Endodermal cell (in vitro differentiated cells): ENCODE measurements around the gene ARHGAP26. TPM values are rescaled to one million over a fixed set of nuclear protein-coding genes. Genes with fewer than 3 reads are reported as not detected.

Experiments used
- DNase-seq: peaks from one replicate; pipeline ENCODE4 v3.0.0-alpha.2; 2017
- H3K27ac ChIP-seq: 2 replicates; pipeline ENCODE4 v1.5.1; 2013; ENCODE audit warnings: mild to moderate bottlenecking, low read depth, low read length, moderate library complexity
- H3K27me3 ChIP-seq: 2 replicates; pipeline ENCODE4 v1.6.1; 2013; ENCODE audit warnings: mild to moderate bottlenecking, low read length, moderate library complexity; ENCODE audit not compliant: insufficient read depth, control insufficient read depth, poor library complexity, severe bottlenecking
- H3K36me3 ChIP-seq: 2 replicates; pipeline ENCODE4 v1.7.0; 2013; ENCODE audit warnings: mild to moderate bottlenecking, low read length, moderate library complexity; ENCODE audit not compliant: control insufficient read depth, insufficient read depth
- H3K4me1 ChIP-seq: one replicate; pipeline ENCODE4 v1.7.0; 2013; ENCODE audit warnings: low read length; ENCODE audit not compliant: control insufficient read depth, insufficient read depth
- H3K4me3 ChIP-seq: 2 replicates; pipeline ENCODE4 v1.5.1; 2013; ENCODE audit warnings: mild to moderate bottlenecking, low read length, moderate library complexity
- H3K9ac ChIP-seq: 2 replicates; pipeline ENCODE4 v1.6.1; 2013; ENCODE audit warnings: mild to moderate bottlenecking, low read length, moderate library complexity; ENCODE audit not compliant: poor library complexity, severe bottlenecking; ENCODE audit errors: extremely low read depth
- H3K9me3 ChIP-seq: 2 replicates; pipeline ENCODE4 v1.6.1; 2013; ENCODE audit warnings: mild to moderate bottlenecking, low read length, moderate library complexity; ENCODE audit not compliant: control insufficient read depth
- H3K27ac Mint-ChIP-seq: 2 replicates; pipeline ENCODE4 v1.8.0; 2020; ENCODE audit warnings: mixed read lengths
- H3K27me3 Mint-ChIP-seq: 2 replicates; pipeline ENCODE4 v1.8.0; 2021; ENCODE audit warnings: mild to moderate bottlenecking, mixed read lengths; ENCODE audit not compliant: insufficient read depth
- H3K36me3 Mint-ChIP-seq: 2 replicates; pipeline ENCODE4 v1.8.0; 2020; ENCODE audit warnings: low read depth, mixed read lengths
- H3K4me1 Mint-ChIP-seq: 2 replicates; pipeline ENCODE4 v1.8.0; 2020; ENCODE audit warnings: mixed read lengths
- H3K4me3 Mint-ChIP-seq: 2 replicates; pipeline ENCODE4 v1.8.0; 2020; ENCODE audit warnings: mild to moderate bottlenecking, moderate library complexity, mixed read lengths
- H3K9me3 Mint-ChIP-seq: 2 replicates; pipeline ENCODE4 v1.8.0; 2020; ENCODE audit warnings: mild to moderate bottlenecking, mixed read lengths
- WGBS, 2 experiments: methylation state at CpG; one replicate each; pipeline versions ENCODE4 v1.1.5 to v1.1.7; 2013; ENCODE audit warnings: missing lambda C conversion rate in 2 of 2, mixed read lengths in 1 of 2; ENCODE audit not compliant: insufficient coverage in 1 of 2, insufficient read length in 1 of 2; 5-methylcytosine and 5-hydroxymethylcytosine counted together
- total RNA-seq, 2 donors: library from RNA; stranded (reverse); fragmentation: NEBNext Ultra II Directional in 1 of 2; extraction: Animal tissue kit (Norgen Biotek cat#: 25700) in 1 of 2; gene quantifications; 2 replicates in 1 of 2; 3 replicates in 1 of 2; pipeline ENCODE4 v1.2.1, GENCODE V29; 2021
- TF ChIP-seq, protein P1 (sequence below): fragments of 200-600 bp; sonication (generic); conservative IDR thresholded peaks from 2 replicates; pipeline ENCODE4 v1.5.0; 2021; ENCODE audit warnings: antibody characterized with exemption, mild to moderate bottlenecking

Gene ARHGAP26
- total RNA-seq, 2 donors from 2014 or later = 49.2 to 60.5 TPM

DNA sequence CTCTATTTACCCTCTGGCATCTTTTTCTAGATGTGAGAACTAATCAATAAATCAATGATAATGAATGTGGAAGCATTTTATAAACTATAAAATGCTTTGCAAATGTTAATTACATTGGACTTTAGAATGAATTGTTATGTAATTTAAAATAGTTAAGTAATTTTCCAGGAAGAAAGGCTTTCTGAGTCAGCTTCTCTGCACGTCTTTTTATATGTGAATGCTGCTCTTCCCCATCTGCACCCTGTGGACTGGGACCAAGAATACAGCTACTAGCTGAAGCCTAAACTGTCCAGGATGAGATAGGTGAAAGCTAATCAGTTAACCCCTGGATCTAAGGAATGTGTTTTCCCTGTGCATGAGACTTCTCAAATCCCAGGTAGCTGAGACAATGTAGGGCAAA lies 340.4 kb downstream of the ARHGAP26 start:
- no peak overlapping the region for H3K27ac ChIP-seq
- peaks cover 33% of the 10 kb centered on the region for H3K4me1 Mint-ChIP-seq
- H3K9me3 ChIP-seq = no peaks in the 10 kb centered on the region
- DNase-seq = no peak
- TF ChIP-seq, protein P1, sequence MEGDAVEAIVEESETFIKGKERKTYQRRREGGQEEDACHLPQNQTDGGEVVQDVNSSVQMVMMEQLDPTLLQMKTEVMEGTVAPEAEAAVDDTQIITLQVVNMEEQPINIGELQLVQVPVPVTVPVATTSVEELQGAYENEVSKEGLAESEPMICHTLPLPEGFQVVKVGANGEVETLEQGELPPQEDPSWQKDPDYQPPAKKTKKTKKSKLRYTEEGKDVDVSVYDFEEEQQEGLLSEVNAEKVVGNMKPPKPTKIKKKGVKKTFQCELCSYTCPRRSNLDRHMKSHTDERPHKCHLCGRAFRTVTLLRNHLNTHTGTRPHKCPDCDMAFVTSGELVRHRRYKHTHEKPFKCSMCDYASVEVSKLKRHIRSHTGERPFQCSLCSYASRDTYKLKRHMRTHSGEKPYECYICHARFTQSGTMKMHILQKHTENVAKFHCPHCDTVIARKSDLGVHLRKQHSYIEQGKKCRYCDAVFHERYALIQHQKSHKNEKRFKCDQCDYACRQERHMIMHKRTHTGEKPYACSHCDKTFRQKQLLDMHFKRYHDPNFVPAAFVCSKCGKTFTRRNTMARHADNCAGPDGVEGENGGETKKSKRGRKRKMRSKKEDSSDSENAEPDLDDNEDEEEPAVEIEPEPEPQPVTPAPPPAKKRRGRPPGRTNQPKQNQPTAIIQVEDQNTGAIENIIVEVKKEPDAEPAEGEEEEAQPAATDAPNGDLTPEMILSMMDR = no peak
- H3K4me1 ChIP-seq = peaks cover 14% of the 10 kb centered on the region
- H3K36me3 ChIP-seq = no peaks in the 10 kb centered on the region
- H3K36me3 Mint-ChIP-seq = no peaks in the 10 kb centered on the region
- WGBS, 2 experiments = 56 to 72% methylated on average over 1 of the region's 1 CpG
- no peak overlapping the region for H3K4me3 Mint-ChIP-seq
- no peak overlapping the region for H3K9ac ChIP-seq
- H3K27ac Mint-ChIP-seq = peak overlapping the region; percentile 15
- peak overlapping the region; percentile 43 for H3K4me3 ChIP-seq
- H3K27me3 Mint-ChIP-seq = no peaks in the 10 kb centered on the region
- no peaks in the 10 kb centered on the region for H3K27me3 ChIP-seq
- H3K9me3 Mint-ChIP-seq = no peaks in the 10 kb centered on the region

DNA sequence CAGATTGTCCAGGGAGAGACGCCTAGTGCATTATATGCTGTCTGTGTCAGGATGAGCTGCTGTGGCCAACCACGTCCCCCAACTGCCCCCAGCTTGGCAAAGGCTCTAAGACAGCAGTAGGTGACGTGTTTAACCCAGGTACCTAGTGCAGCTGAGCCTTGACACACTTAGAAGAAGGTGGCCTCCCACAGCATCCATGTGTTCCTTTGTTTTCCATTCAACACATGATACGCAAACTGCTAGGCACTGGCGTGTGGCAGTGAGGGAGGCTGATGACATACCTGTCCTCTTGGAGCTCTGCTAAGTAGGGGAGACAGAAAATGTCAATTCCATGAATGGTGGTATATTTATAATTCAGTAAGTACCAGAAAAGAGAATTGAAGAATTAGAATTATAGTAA lies 341.6 kb downstream of the ARHGAP26 start:
- H3K27ac Mint-ChIP-seq = no peak overlapping the region

DNA sequence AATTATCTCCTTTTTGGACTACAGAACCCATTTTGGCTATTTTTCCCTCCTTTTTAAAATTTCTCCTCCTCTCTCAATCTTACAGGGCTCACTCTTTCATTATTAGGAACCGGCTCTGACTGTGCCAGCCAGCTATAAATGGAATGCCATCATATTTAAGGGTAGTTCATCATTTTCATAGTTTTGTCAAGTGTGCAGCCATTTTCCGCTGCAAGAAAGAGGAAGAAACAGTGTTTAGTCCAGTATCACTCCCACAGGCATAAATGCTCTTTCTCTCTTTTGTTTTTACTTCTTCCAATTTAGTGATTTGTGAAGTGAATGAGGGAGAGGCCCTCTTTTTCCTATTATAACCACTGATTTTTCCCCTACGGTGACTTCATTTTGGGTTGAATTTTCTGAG lies 343.3 kb downstream of the ARHGAP26 start:
- H3K4me1 Mint-ChIP-seq = peaks cover 28% of the 10 kb centered on the region
- no peaks in the 10 kb centered on the region for H3K27me3 ChIP-seq
- no peak overlapping the region for H3K27ac Mint-ChIP-seq
- H3K9me3 Mint-ChIP-seq = no peaks in the 10 kb centered on the region
- no peaks in the 10 kb centered on the region for H3K36me3 Mint-ChIP-seq
- WGBS, 2 experiments = 80 to 97% methylated on average over 1 to 3 of the region's 3 CpGs
- TF ChIP-seq, protein P1 = no peak
- H3K27me3 Mint-ChIP-seq = no peaks in the 10 kb centered on the region
- no peak overlapping the region for H3K27ac ChIP-seq
- H3K36me3 ChIP-seq = no peaks in the 10 kb centered on the region
- H3K9me3 ChIP-seq = no peaks in the 10 kb centered on the region
- no peak overlapping the region for H3K4me3 Mint-ChIP-seq
- H3K9ac ChIP-seq = no peak overlapping the region
- no peak overlapping the region for H3K4me3 ChIP-seq
- H3K4me1 ChIP-seq = peaks cover 14% of the 10 kb centered on the region
- DNase-seq = no peak

More for the DNA sequence above, 341.6 kb downstream of the ARHGAP26 start:
- no peaks in the 10 kb centered on the region for H3K9me3 ChIP-seq
- Mint-ChIP-seq H3K4me1 (peaks cover 27% of the 10 kb centered on the region), H3K4me3 (no peak overlapping the region), H3K36me3 (no peaks in the 10 kb centered on the region), H3K9me3 (no peaks in the 10 kb centered on the region), H3K27me3 (no peaks in the 10 kb centered on the region)
- 93 to 100% methylated on average over 5 of the region's 5 CpGs for WGBS, 2 experiments
- no peak for DNase-seq
- no peak overlapping the region for H3K4me3 ChIP-seq
- TF ChIP-seq, protein P1 = no peak
- H3K27me3 ChIP-seq = no peaks in the 10 kb centered on the region
- H3K36me3 ChIP-seq = no peaks in the 10 kb centered on the region
- no peak overlapping the region for H3K9ac ChIP-seq
- H3K4me1 ChIP-seq = peaks cover 14% of the 10 kb centered on the region
- H3K27ac ChIP-seq = no peak overlapping the region
